Gastroesophageal sphincter (tissue), 4 donors: Measurements from ENCODE around the gene GNG14. TPM values are rescaled to one million over a fixed set of nuclear protein-coding genes. Genes with fewer than 3 reads are reported as not detected.

ENCODE experiments used
- ATAC-seq: fragments of 150-250 bp; one replicate; pipeline ENCODE4 v1.9.1; 2016; ENCODE audit warnings: mild to moderate bottlenecking, moderate library complexity
- H3K27ac ChIP-seq, 4 donors: fragments of 200-600 bp; sonication (generic) in 3 of 4; 1 replicate in 3 of 4; 2 replicates in 1 of 4; pipeline ENCODE4 v1.5.1; 2016 to 2019
- H3K27me3 ChIP-seq: fragments of 200-600 bp; sonication (generic); one replicate; pipeline ENCODE4 v1.5.1; 2019
- H3K36me3 ChIP-seq, 2 donors: fragments of 200-600 bp; sonication (generic); one replicate each; pipeline ENCODE4 v1.5.1; 2019; ENCODE audit warnings: control low read depth in 1 of 2
- H3K4me1 ChIP-seq, 3 donors: fragments of 200-600 bp; sonication (generic); 1 replicate in 2 of 3; 2 replicates in 1 of 3; pipeline ENCODE4 v1.5.1; 2016 to 2019; ENCODE audit warnings: control low read depth in 2 of 3
- H3K4me3 ChIP-seq, 2 donors: fragments of 200-600 bp; sonication (generic); one replicate each; pipeline ENCODE4 v1.5.1; 2019; ENCODE audit warnings: mild to moderate bottlenecking in 1 of 2, moderate library complexity in 1 of 2
- H3K9me3 ChIP-seq, 3 donors: fragments of 200-600 bp; sonication (generic); one replicate each; pipeline ENCODE4 v1.5.1; 2017 to 2019; ENCODE audit warnings: control low read depth in 2 of 3
- EP300 ChIP-seq: sonication (generic); formaldehyde crosslinking; IDR thresholded peaks from one replicate; pipeline ENCODE4 v1.6.1; 2017; ENCODE audit warnings: antibody characterized with exemption, mild to moderate bottlenecking
- POLR2A ChIP-seq, 2 donors: fragments of 450-650 bp; IDR thresholded peaks; one replicate each; pipeline ENCODE4 v1.6.1; 2017; ENCODE audit warnings: antibody characterized with exemption in 2 of 2, mild to moderate bottlenecking in 2 of 2, moderate library complexity in 1 of 2
- POLR2AphosphoS5 ChIP-seq: sonication (generic); formaldehyde crosslinking; IDR thresholded peaks from one replicate; pipeline ENCODE4 v1.6.1; 2017; ENCODE audit warnings: antibody characterized with exemption
- WGBS, 2 donors: methylation state at CpG; one replicate each; pipeline ENCODE4 v1.1.5; 2018; ENCODE audit warnings: low coverage in 1 of 2; 5-methylcytosine and 5-hydroxymethylcytosine counted together
- total RNA-seq, 4 donors: library from RNA; depleted of rRNA; stranded (reverse); fragments of >200 nt; gene quantifications; one replicate each; pipeline ENCODE4 v1.1.0, GENCODE V29; 2016
- TF ChIP-seq, protein P1 (sequence below), 4 experiments: fragments of 200-600 bp in 2 of 4; fragments of 450-650 bp in 2 of 4; sonication (generic) in 1 of 4; IDR thresholded peaks; one replicate each; pipeline ENCODE4 v1.5.1; 2017 to 2019; ENCODE audit warnings: antibody characterized with exemption in 4 of 4, mild to moderate bottlenecking in 2 of 4, moderate library complexity in 2 of 4

The GNG14 gene
- total RNA-seq, 4 donors from 2014 or later: not detected

DNA sequence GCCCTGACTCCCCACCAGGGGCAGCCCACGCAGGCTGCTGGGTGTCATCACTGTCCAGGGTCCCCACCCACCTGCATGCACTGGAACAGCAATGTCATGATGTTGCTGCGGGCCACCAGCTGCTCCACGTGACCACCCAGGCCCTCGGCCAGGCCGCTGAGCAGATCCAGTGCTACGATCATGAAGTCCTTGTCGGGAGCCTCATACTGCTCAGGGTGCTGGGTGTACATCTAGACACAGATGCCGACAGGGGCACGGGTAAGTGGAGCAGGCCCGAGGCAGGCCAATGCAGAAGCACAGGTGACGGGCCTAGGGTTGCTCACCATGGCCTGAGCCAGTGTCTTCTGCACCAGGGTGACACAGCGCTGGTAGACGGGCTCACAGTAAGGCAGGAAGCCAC lies 17.4 kb downstream of the GNG14 start:
- no peaks in the 10 kb centered on the region for H3K27me3 ChIP-seq

DNA sequence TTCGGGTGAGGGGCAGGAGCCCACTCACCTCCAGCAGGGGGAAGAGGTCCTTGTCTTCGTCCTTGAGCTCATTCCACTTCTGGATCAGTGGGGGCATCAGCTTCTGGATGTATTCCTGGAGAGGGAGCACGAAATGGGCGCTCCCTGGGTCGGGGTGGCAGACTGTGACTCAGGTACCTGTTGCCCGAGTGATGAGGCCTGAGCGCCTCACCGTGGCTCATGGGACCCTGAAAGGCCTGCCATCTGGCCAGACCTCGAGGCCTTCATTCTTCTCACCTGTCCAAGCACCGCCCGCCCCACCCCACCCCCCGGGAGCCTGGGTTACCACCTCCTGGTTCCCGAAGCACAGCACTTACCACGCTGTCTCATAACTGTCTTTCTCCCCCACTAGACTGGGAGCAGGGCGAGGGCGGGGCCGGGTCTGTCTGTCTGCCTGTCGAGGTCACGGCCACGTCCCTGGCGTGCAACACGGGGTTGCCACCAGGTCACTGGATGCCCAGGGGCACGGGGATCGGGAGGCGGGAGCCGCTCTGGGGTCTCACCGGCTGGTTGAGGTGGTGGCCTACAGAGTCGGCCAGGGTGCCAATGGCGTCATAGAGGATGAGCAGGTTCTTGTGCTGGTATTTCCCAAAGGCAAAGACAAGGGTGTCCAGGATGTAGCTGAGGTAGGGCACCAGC lies 18.0 kb downstream of the GNG14 start:
- no peak overlapping the region for H3K27ac ChIP-seq
- 40 to 93% methylated on average over 1 to 3 of the region's 29 CpGs for WGBS, 2 donors
- TF ChIP-seq POLR2A (IDR thresholded peaks at IDR 0.05) (no peak), POLR2AphosphoS5 (no peak), EP300 (no peak)
- TF ChIP-seq, protein P1, sequence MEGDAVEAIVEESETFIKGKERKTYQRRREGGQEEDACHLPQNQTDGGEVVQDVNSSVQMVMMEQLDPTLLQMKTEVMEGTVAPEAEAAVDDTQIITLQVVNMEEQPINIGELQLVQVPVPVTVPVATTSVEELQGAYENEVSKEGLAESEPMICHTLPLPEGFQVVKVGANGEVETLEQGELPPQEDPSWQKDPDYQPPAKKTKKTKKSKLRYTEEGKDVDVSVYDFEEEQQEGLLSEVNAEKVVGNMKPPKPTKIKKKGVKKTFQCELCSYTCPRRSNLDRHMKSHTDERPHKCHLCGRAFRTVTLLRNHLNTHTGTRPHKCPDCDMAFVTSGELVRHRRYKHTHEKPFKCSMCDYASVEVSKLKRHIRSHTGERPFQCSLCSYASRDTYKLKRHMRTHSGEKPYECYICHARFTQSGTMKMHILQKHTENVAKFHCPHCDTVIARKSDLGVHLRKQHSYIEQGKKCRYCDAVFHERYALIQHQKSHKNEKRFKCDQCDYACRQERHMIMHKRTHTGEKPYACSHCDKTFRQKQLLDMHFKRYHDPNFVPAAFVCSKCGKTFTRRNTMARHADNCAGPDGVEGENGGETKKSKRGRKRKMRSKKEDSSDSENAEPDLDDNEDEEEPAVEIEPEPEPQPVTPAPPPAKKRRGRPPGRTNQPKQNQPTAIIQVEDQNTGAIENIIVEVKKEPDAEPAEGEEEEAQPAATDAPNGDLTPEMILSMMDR (IDR thresholded peaks at IDR 0.05): no peak
- ATAC-seq: no peak
- no peaks in the 10 kb centered on the region for H3K4me1 ChIP-seq
- H3K27me3 ChIP-seq: no peaks in the 10 kb centered on the region
- no peaks in the 10 kb centered on the region for H3K9me3 ChIP-seq
- H3K4me3 ChIP-seq: no peak overlapping the region
- peaks cover 0 to 100% of the 10 kb centered on the region in 2 donors for H3K36me3 ChIP-seq

More for the DNA sequence above, 17.4 kb downstream of the GNG14 start:
- Histone ChIP-seq H3K4me1 (no peaks in the 10 kb centered on the region), H3K4me3 (no peak overlapping the region), H3K36me3 (peaks cover 0 to 100% of the 10 kb centered on the region in 2 donors), H3K27ac (no peak overlapping the region), H3K9me3 (no peaks in the 10 kb centered on the region)
- no peak for ATAC-seq
- TF ChIP-seq, protein P1 (IDR thresholded peaks at IDR 0.05): no peak
- no peak for TF ChIP-seq EP300
- TF ChIP-seq POLR2AphosphoS5: no peak
- TF ChIP-seq POLR2A (IDR thresholded peaks at IDR 0.05): no peak
- 80% methylated on average over 1 of the region's 13 CpGs; no CpG with 5 or more reads in 1 of the 2 donors for WGBS, 2 donors

DNA sequence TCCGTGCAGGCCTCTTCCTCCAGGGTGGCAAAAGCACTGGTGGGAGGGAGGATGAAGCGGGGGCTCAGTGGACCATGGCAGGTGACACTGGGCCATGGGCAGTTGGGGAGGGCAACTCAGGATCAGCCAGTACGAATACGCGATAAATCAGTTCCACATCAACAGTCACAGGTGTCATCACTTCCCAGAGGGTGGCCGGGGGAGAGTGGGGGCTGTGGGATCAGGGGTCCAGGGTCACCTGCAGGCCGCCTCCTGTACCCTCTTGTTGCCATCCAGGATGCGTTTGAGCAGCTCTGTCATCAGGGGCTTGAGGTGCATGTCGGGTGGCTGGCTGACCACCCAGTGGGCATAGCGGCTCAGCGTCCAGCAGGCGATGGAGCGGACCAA lies 18.5 kb downstream of the GNG14 start:
- H3K4me3 ChIP-seq: no peak overlapping the region
- H3K9me3 ChIP-seq: no peaks in the 10 kb centered on the region
- peaks cover 0 to 100% of the 10 kb centered on the region in 2 donors for H3K36me3 ChIP-seq
- WGBS, 2 donors: 80% methylated on average over 1 of the region's 13 CpGs; no CpG with 5 or more reads in 1 of the 2 donors
- no peak overlapping the region for H3K27ac ChIP-seq
- no peaks in the 10 kb centered on the region for H3K4me1 ChIP-seq
- no peak for ATAC-seq
- TF ChIP-seq POLR2AphosphoS5 (no peak), EP300 (no peak), POLR2A (IDR thresholded peaks at IDR 0.05) (no peak)
- TF ChIP-seq, protein P1 (IDR thresholded peaks at IDR 0.05): no peak
- H3K27me3 ChIP-seq: no peaks in the 10 kb centered on the region

DNA sequence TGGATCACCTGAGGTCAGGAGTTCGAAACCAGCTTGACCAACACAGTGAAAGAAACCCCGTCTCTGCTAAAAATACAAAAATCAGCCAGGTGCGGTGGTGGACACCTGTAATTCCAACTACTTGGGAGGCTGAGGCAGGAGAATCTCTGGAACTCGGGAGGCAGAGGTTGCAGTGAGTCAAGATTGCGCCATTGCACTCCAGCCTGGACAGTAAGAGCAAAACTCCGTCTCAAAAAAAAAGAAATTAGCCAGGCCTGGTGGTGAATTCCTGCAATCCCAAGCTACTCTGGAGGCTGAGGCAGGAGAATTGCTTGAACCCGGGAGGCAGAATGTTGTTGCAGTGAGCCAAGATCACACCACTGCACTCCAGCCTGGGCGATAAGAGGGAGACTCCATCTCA lies 20.8 kb downstream of the GNG14 start:
- 90 to 93% methylated on average over 2 to 3 of the region's 8 CpGs for WGBS, 2 donors
- ATAC-seq: no peak
- TF ChIP-seq EP300: no peak
- no peak for TF ChIP-seq POLR2A (IDR thresholded peaks at IDR 0.05)
- no peak for TF ChIP-seq POLR2AphosphoS5
- TF ChIP-seq, protein P1 (IDR thresholded peaks at IDR 0.05): no peak

DNA sequence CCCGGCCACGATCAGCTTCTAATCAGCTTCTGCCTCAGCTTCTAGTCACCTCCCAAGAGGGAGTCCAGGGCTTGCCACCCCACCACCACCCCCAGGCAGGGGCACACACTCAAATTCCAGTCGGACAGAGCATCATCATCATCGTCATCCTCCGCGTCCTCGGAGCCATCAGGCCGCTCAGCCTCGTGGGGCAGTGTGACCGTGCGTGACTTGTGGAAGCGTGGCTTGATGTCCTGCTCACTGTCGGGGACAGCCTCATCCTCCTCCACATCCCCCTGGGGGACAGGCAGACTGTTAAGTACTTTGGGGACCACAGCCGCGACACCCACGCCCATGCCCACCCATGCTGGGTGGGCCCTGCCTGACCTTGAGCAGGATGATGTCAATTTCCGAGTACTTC lies 23.4 kb downstream of the GNG14 start:
- no peak for TF ChIP-seq POLR2AphosphoS5
- TF ChIP-seq, protein P1 (IDR thresholded peaks at IDR 0.05): no peak
- TF ChIP-seq EP300: no peak
- TF ChIP-seq POLR2A (IDR thresholded peaks at IDR 0.05): no peak
- H3K36me3 ChIP-seq: peaks cover 0 to 97% of the 10 kb centered on the region in 2 donors
- no peak overlapping the region for H3K27ac ChIP-seq
- H3K27me3 ChIP-seq: no peaks in the 10 kb centered on the region
- no peak overlapping the region for H3K4me3 ChIP-seq
- no peak for ATAC-seq
- peaks cover 0 to 8% (median 0%) of the 10 kb centered on the region in 3 donors for H3K4me1 ChIP-seq
- 74% methylated on average over 3 of the region's 17 CpGs; no CpG with 5 or more reads in 1 of the 2 donors for WGBS, 2 donors
- no peaks in the 10 kb centered on the region for H3K9me3 ChIP-seq

More for the DNA sequence above, 20.8 kb downstream of the GNG14 start:
- no peaks in the 10 kb centered on the region for H3K27me3 ChIP-seq
- peaks cover 0 to 97% of the 10 kb centered on the region in 2 donors for H3K36me3 ChIP-seq
- no peak overlapping the region for H3K4me3 ChIP-seq
- H3K27ac ChIP-seq: no peak overlapping the region
- H3K4me1 ChIP-seq: no peaks in the 10 kb centered on the region
- H3K9me3 ChIP-seq: no peaks in the 10 kb centered on the region
